Lower leg skin (tissue), 3 donors: ENCODE data around the gene UGP2.

Source experiments
- POLR2A ChIP-seq, 2 donors: fragments of 450-650 bp; IDR thresholded peaks; one replicate each; pipeline ENCODE4 v1.6.1; 2016 to 2017; ENCODE audit warnings: antibody characterized with exemption in 2 of 2, mild to moderate bottlenecking in 1 of 2, moderate library complexity in 1 of 2
- TF ChIP-seq, protein P1 (sequence below), 3 donors: fragments of 450-650 bp; IDR thresholded peaks; one replicate each; pipeline ENCODE4 v1.5.1; 2016; ENCODE audit warnings: antibody characterized with exemption in 3 of 3, mild to moderate bottlenecking in 3 of 3, moderate library complexity in 2 of 3

GRCh38 chr2:63880625-63881024, 38.9 kb downstream of the UGP2 start:
- TF ChIP-seq, protein P1, sequence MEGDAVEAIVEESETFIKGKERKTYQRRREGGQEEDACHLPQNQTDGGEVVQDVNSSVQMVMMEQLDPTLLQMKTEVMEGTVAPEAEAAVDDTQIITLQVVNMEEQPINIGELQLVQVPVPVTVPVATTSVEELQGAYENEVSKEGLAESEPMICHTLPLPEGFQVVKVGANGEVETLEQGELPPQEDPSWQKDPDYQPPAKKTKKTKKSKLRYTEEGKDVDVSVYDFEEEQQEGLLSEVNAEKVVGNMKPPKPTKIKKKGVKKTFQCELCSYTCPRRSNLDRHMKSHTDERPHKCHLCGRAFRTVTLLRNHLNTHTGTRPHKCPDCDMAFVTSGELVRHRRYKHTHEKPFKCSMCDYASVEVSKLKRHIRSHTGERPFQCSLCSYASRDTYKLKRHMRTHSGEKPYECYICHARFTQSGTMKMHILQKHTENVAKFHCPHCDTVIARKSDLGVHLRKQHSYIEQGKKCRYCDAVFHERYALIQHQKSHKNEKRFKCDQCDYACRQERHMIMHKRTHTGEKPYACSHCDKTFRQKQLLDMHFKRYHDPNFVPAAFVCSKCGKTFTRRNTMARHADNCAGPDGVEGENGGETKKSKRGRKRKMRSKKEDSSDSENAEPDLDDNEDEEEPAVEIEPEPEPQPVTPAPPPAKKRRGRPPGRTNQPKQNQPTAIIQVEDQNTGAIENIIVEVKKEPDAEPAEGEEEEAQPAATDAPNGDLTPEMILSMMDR (IDR thresholded peaks at IDR 0.05) = no peak
- no peak for TF ChIP-seq POLR2A (IDR thresholded peaks at IDR 0.05)
